ENCODE measurements around the gene MPRIP. TPM values are rescaled to one million over a fixed set of nuclear protein-coding genes. Genes with fewer than 3 reads are reported as not detected.
A peak's percentile ranks its signal among the peaks of the same experiment; 100 is the strongest.

The MPRIP gene
- total RNA-seq, 6 experiments from 2014 or later = 39.0 to 97.6 (median 76.7) TPM

DNA sequence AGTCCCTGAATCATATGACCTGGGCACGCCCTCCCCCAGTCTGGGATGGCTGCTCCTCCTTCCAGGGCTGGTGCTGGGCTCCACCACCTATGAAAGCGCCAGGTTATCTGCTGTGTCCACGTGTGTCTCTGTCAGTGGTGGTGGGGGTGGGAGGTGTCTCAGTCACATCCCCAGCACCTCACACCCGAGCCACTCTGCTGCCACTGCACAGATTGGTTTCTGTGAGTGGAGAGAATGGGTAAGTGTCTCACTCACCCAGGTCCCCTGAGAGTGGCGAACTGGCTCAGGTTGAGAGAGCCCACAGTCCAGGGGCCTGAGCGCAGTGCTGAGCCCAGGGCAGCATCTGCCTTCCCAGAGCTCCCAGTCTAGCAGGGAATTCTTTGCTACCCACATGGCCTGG, 84.9 kb downstream of the MPRIP start:
- Histone ChIP-seq H3K36me3 (peaks cover 0 to 13% (median 3%) of the 10 kb centered on the region in 4 donors), H3K4me3 (no peak overlapping the region), H3K4me1 (no peaks in the 10 kb centered on the region), H3K27ac (no peak overlapping the region), H3K9me3 (no peaks in the 10 kb centered on the region), H3K27me3 (no peaks in the 10 kb centered on the region)
- no peak for TF ChIP-seq POLR2A (IDR thresholded peaks at IDR 0.05)
- TF ChIP-seq, protein P1, sequence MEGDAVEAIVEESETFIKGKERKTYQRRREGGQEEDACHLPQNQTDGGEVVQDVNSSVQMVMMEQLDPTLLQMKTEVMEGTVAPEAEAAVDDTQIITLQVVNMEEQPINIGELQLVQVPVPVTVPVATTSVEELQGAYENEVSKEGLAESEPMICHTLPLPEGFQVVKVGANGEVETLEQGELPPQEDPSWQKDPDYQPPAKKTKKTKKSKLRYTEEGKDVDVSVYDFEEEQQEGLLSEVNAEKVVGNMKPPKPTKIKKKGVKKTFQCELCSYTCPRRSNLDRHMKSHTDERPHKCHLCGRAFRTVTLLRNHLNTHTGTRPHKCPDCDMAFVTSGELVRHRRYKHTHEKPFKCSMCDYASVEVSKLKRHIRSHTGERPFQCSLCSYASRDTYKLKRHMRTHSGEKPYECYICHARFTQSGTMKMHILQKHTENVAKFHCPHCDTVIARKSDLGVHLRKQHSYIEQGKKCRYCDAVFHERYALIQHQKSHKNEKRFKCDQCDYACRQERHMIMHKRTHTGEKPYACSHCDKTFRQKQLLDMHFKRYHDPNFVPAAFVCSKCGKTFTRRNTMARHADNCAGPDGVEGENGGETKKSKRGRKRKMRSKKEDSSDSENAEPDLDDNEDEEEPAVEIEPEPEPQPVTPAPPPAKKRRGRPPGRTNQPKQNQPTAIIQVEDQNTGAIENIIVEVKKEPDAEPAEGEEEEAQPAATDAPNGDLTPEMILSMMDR (IDR thresholded peaks at IDR 0.05) = no peak
- intact Hi-C loops (cut with DNase I) = no loop called here
- 60% methylated on average over 1 of the region's 6 CpGs for WGBS (ENCODE audit: insufficient coverage, low coverage, low lambda C conversion rate, missing lambda C conversion rate)
- no peak for ATAC-seq
- peak in 2 of 3 donors; percentile 14 to 42 for DNase-seq

GRCh38 chr17:17127730-17128291, 85.6 kb downstream of the MPRIP start:
- Histone ChIP-seq H3K9me3 (no peaks in the 10 kb centered on the region), H3K27me3 (no peaks in the 10 kb centered on the region), H3K4me1 (no peaks in the 10 kb centered on the region), H3K4me3 (no peak overlapping the region), H3K36me3 (peaks cover 0 to 14% (median 8%) of the 10 kb centered on the region in 4 donors), H3K27ac (no peak overlapping the region)
- intact Hi-C loops (cut with DNase I) = no loop called here
- ATAC-seq (no peak), DNase-seq (peak in 2 of 3 donors; percentile 11 to 30)
- TF ChIP-seq, protein P1 (IDR thresholded peaks at IDR 0.05) = no peak
- TF ChIP-seq POLR2A (IDR thresholded peaks at IDR 0.05) = no peak
- 100% methylated on average over 3 of the region's 11 CpGs for WGBS (ENCODE audit: insufficient coverage, low coverage, low lambda C conversion rate, missing lambda C conversion rate)

GRCh38 chr17:17128476-17129075, 86.3 kb downstream of the MPRIP start:
- ATAC-seq (no peak), DNase-seq (peak in 2 of 3 donors; percentile 8 to 26)
- 87% methylated on average over 8 of the region's 14 CpGs for WGBS (ENCODE audit: insufficient coverage, low coverage, low lambda C conversion rate, missing lambda C conversion rate)
- no peaks in the 10 kb centered on the region for H3K27me3 ChIP-seq
- no peaks in the 10 kb centered on the region for H3K4me1 ChIP-seq
- intact Hi-C loops (cut with DNase I) = no loop called here
- H3K9me3 ChIP-seq = no peaks in the 10 kb centered on the region
- no peak overlapping the region for H3K27ac ChIP-seq
- no peak for TF ChIP-seq POLR2A (IDR thresholded peaks at IDR 0.05)
- TF ChIP-seq, protein P1 (IDR thresholded peaks at IDR 0.05) = no peak
- peaks cover 0 to 22% (median 10%) of the 10 kb centered on the region in 4 donors for H3K36me3 ChIP-seq
- H3K4me3 ChIP-seq = no peak overlapping the region

DNA sequence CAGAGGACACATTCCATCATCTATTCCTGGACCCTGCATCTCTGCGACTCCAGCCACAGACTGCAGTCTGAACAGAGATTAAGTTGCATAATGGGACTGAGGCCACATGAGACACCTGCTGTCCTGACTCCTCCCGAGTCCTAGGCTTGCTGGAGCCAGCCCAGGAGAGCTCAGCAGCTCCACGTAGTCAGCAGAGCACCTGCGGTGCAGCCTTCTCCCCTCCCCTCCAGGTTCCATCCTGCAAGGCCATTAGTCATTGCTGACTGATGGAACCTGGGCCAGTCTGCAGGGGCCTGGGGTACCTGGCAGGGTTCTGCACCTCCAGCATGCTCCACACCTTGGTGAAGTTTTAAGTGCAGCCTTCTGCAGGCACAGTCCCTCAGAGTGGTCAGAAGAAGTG, 87.2 kb downstream of the MPRIP start:
- H3K4me3 ChIP-seq = no peak overlapping the region
- WGBS (ENCODE audit: insufficient coverage, low coverage, low lambda C conversion rate, missing lambda C conversion rate) = 40% methylated on average over 2 of the region's 4 CpGs
- no peak for TF ChIP-seq POLR2A (IDR thresholded peaks at IDR 0.05)
- TF ChIP-seq, protein P1 (IDR thresholded peaks at IDR 0.05) = no peak
- intact Hi-C loops (cut with DNase I) = no loop called here
- peak in 2 of 3 donors; percentile 16 to 23 for DNase-seq
- H3K9me3 ChIP-seq = no peaks in the 10 kb centered on the region
- peak in 2 of 4 donors; percentile 18 to 27 for ATAC-seq
- H3K27ac ChIP-seq = no peak overlapping the region
- peaks cover 0 to 27% (median 11%) of the 10 kb centered on the region in 4 donors for H3K36me3 ChIP-seq
- H3K27me3 ChIP-seq = no peaks in the 10 kb centered on the region
- no peaks in the 10 kb centered on the region for H3K4me1 ChIP-seq
